Rectal smooth muscle tissue (tissue), 1 donor: ENCODE data around the gene CYP2E1.
"Not testable (repeated sequence)": the region's sequence is repeated elsewhere in the genome, so short reads cannot be mapped to it uniquely, and the experiment has no call there.

ENCODE experiments used
- H3K27ac ChIP-seq: one replicate; pipeline ENCODE4 v1.7.0; 2013; ENCODE audit warnings: low read depth, low read length, inconsistent platforms
- H3K27me3 ChIP-seq: one replicate; pipeline ENCODE4 v1.7.0; 2013; ENCODE audit warnings: low read length; ENCODE audit not compliant: control insufficient read depth, insufficient read depth
- H3K36me3 ChIP-seq: one replicate; pipeline ENCODE4 v1.7.0; 2013; ENCODE audit warnings: low read length; ENCODE audit not compliant: control insufficient read depth, insufficient read depth
- H3K4me1 ChIP-seq: one replicate; pipeline ENCODE4 v1.7.0; 2013; ENCODE audit warnings: low read length; ENCODE audit not compliant: control insufficient read depth, insufficient read depth
- H3K4me3 ChIP-seq: one replicate; pipeline ENCODE4 v1.7.0; 2013; ENCODE audit warnings: low read length
- H3K9ac ChIP-seq: one replicate; pipeline ENCODE4 v1.7.0; 2013; ENCODE audit warnings: low read length

Gene CYP2E1

DNA sequence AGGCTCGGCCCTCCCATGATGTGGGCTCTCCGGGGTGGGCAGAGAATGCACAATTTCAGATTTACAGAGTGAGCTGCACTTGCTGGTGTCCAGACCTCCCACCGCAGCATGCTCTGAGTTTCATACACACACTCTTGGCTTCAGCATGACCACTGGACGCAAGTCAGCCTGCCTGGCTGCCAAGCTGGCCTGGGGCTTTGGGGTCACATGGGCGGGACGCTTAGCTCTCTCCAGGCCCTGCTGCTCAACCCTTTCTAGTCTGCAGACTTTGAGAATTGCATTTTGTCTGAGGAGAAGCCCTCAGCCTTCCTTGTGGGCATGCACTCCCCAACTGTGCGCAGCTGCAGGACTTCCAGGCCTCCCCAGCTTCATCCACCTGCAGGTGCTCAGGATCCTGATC, 5.7 kb downstream of the CYP2E1 start:
- peaks cover 4% of the 10 kb centered on the region for H3K27me3 ChIP-seq
- no peaks in the 10 kb centered on the region for H3K4me1 ChIP-seq

DNA sequence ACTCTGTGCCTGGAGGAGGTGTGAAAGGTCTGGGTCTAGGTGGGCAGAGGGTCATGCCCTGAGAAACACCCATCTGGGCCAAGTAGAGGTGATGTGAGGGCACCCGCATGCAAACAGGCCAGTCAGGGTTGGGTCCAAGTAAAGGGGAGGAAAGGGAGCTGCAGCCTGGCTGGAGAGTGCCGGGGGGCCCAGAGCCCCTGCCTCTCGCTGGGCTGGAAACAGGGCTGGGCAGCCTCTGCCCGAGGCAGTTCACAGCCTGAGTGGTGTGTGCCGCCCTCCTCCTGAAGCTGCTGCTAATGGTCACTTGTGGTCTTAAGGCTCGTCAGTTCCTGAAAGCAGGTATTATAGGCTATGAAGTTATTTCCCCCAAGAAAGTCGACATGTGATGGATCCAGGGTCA, 7.3 kb downstream of the CYP2E1 start:
- Histone ChIP-seq H3K4me3 (no peak overlapping the region), H3K27ac (no peak overlapping the region), H3K4me1 (no peaks in the 10 kb centered on the region), H3K36me3 (no peaks in the 10 kb centered on the region), H3K9ac (no peak overlapping the region), H3K27me3 (peaks cover 4% of the 10 kb centered on the region)

More for the DNA sequence above, 5.7 kb downstream of the CYP2E1 start:
- no peak overlapping the region for H3K4me3 ChIP-seq
- H3K9ac ChIP-seq = no peak overlapping the region
- H3K36me3 ChIP-seq = no peaks in the 10 kb centered on the region
- H3K27ac ChIP-seq = no peak overlapping the region

DNA sequence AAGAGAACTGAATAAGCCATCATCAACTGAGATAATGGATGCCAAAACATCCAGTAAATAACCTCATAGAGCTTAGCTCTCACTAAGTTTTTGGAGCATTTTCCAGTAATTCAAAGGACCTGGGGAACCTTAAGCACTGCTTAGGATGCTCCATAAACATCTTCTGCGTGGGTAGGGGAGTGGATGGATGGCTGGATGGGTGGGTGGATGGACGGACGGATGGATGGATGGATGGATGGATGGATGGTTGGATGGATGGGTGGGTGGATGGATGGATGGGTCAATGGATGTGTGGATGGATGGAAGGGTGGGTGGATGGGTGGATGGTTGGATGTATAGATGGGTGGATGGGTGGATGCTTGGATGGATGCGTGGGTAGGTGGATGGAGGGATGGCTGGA, 9.0 kb downstream of the CYP2E1 start:
- Histone ChIP-seq H3K36me3 (no peaks in the 10 kb centered on the region), H3K4me3 (no peak overlapping the region), H3K27ac (no peak overlapping the region), H3K27me3 (no peaks in the 10 kb centered on the region), H3K4me1 (no peaks in the 10 kb centered on the region), H3K9ac (no peak overlapping the region)

DNA sequence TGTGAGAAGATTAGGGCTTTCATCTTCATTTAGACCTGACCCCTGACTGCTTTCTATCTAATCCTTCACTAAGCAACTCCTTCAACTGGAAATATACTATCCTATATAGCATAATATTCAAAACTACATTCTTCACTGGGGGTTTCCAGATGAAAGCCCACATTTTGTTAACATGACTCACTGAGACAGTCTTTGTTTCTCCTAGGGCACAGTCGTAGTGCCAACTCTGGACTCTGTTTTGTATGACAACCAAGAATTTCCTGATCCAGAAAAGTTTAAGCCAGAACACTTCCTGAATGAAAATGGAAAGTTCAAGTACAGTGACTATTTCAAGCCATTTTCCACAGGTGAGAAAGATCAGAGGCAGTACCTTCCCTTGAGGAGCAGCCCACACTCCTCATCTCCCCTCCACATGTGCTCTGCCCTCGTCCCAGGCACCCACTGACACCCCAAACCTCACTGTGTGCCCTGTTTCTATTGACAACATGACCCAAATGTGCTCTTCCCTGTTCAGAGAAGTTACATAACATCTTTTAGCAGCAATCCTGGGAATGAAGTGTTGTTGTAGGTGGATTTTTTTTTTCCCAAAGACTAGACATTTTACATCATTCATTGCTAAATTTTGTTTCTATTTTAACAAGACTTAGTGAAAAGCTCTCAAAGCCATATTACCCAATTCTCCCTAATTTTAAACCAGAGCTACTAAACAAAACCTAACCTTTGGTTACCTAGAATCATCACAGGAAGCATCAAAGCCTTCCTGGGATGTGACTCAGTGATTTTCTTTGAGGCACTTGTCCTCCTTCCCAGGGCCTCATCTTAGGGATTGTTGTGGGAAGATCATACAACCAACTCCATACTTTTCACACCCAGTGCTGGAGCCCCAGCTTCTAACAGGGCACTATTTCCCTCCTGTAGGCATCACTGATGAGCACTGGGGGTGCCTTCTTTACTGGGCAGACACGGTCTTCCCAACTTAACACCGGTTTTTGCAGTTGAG, 10.7 kb downstream of the CYP2E1 start:
- Histone ChIP-seq H3K4me1 (no peaks in the 10 kb centered on the region), H3K36me3 (no peaks in the 10 kb centered on the region), H3K4me3 (no peak overlapping the region), H3K27me3 (no peaks in the 10 kb centered on the region), H3K9ac (no peak overlapping the region), H3K27ac (no peak overlapping the region)

DNA sequence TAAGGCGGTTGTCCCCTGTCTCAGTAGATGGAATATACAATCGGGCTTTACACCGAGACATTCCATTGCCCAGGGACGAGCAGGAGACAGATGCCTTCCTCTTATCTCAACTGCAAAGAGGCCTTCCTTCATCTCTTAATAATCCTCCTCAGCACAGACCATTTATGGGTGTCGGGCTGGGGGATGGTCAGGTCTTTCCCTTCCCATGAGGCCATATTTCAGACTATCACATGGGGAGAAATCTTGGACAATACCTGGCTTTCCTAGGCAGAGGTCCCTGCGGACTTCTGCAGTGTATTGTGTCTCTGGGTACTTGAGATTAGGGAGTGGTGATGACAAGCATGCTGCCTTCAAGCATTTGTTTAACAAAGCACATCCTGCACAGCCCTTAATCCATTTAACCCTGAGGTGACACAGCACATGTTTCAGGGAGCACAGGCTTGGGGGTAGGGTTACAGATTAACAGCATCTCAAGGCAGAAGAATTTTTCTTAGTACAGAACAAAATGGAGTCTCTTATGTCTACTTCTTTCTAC, 14.3 kb downstream of the CYP2E1 start:
- not testable (repeated sequence) for H3K9ac ChIP-seq

DNA sequence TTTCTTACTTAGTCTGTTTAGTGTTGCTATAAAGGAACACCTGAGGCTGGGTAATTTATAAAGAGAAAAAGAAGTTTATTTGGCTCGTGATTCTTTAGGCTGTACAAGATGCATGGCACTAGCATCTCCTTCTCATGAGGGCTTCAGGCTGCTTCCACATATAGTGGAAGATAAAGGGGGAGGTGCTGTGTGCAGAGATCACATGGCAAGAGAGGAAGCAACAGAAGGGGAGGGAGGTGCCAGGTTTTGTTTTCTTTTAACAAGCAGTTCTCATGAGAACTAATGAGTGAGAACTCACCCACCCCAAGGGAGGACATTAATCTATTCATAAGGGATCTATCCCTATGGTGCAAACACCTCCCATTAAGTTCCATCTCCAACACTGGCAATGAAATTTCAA, 17.3 kb downstream of the CYP2E1 start:
- Histone ChIP-seq H3K27ac (no peak overlapping the region), H3K4me3 (no peak overlapping the region), H3K9ac (no peak overlapping the region), H3K36me3 (no peaks in the 10 kb centered on the region), H3K27me3 (no peaks in the 10 kb centered on the region), H3K4me1 (no peaks in the 10 kb centered on the region)

More for the DNA sequence above, 14.3 kb downstream of the CYP2E1 start:
- not testable (repeated sequence) for H3K4me1 ChIP-seq, H3K4me3 ChIP-seq, H3K27me3 ChIP-seq, H3K36me3 ChIP-seq, H3K27ac ChIP-seq

DNA sequence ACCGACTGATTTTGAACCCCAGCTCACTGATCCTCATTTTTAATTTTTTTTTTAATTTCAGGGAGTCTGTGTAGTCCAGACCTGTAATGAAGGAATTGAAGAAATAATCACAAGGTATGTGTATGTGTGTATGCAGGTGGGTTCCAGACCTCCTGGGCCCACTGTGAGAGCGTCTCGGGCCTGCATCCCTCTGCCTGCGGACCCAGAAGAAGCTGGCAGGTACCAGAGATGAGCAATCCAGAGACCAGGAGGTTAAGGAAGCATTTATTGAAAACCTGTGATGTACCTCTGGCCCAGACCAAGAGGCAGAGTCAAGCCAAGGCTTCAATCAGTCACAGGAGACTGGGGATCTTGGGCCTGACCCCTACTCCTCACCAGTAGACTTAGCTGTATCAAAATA, 27.4 kb downstream of the CYP2E1 start:
- no peak overlapping the region for H3K27ac ChIP-seq
- H3K9ac ChIP-seq = no peak overlapping the region
- H3K4me3 ChIP-seq = no peak overlapping the region
- no peaks in the 10 kb centered on the region for H3K4me1 ChIP-seq
- no peaks in the 10 kb centered on the region for H3K36me3 ChIP-seq
- H3K27me3 ChIP-seq = no peaks in the 10 kb centered on the region

DNA sequence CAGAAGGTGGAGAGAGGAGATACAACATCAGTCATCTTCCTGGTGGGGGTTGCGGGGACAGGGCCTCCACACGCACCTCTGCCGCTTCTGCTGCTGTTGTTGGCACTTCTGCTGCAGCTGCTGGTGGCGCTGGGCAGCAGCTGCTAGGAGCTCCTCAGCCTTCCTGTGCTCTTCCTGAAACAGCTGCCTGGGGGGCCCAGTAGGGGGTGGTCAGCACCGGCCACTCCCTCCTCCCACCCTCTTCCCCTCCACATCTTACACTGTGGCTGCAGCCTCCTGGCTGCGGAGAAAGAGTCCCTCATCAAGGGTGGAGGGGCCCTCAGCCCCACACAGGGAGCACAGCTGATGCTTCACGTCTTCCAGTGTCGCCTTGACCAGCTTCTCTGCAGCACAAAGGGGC, 28.4 kb downstream of the CYP2E1 start:
- Histone ChIP-seq H3K27ac (no peak overlapping the region), H3K27me3 (no peaks in the 10 kb centered on the region), H3K36me3 (no peaks in the 10 kb centered on the region), H3K4me1 (no peaks in the 10 kb centered on the region), H3K4me3 (no peak overlapping the region), H3K9ac (no peak overlapping the region)

DNA sequence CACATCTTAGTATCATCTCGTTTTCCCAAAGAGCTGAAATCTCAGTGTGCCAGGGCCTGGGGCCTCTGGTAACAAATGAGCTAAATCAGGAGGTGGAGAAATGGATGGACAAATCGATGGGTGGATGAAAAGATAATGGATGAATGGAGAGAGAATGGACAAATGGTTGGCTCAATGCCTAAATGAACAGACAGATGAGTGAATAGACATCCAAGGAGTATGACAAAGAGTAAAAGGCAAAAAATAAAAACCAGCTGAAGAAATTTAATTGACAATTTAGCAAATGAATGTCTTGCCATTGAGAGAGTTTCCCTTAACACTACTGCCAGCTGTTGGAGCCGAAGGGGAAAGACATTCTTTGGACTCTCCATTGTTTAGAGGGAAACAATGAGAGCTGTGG, 30.2 kb downstream of the CYP2E1 start:
- Histone ChIP-seq H3K27ac (no peak overlapping the region), H3K27me3 (no peaks in the 10 kb centered on the region), H3K4me3 (no peak overlapping the region), H3K9ac (no peak overlapping the region), H3K36me3 (no peaks in the 10 kb centered on the region), H3K4me1 (no peaks in the 10 kb centered on the region)

DNA sequence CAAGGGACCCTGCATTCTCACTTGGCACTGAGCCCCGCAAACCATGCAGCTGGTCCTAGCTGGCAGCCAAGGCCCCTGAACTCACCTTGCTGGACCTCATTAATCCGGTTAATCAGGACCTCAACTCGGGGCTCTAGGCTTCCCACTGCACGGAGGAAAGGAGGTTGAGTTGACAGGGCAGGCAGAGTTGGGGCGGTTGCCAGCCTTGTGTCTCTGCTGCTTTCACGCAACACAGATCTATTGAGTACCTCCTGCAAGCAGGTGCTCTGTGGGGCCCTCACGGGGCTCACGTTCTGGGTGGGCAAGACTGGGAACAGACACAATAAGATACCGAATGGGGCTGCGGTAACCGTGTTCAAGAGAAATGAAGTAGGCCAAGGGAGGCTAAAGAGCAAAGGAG, 32.1 kb downstream of the CYP2E1 start:
- Histone ChIP-seq H3K4me1 (no peaks in the 10 kb centered on the region), H3K27me3 (no peaks in the 10 kb centered on the region), H3K4me3 (no peak overlapping the region), H3K27ac (no peak overlapping the region), H3K36me3 (no peaks in the 10 kb centered on the region), H3K9ac (no peak overlapping the region)

DNA sequence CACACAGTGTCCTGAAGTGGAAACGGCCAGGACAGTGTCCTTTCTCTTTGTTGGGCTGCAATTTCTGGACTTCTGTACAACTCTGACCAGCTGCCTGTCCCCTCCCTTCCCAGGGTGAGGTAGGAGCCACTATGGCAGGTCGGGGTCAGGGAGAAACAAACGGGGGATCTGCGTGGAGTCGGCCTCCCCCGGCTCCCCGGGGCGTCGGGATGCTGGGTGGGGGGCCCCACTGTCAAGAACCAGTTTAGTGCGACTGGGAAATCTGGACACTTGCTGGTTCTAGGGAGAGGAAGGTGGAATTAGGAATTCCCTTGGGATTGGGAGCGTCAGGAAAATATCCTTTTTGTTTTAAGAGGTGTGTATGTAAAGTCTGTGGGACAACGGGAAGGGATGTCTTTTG, 37.7 kb downstream of the CYP2E1 start:
- Histone ChIP-seq H3K36me3 (no peaks in the 10 kb centered on the region), H3K27ac (no peak overlapping the region), H3K4me1 (no peaks in the 10 kb centered on the region), H3K4me3 (no peak overlapping the region), H3K27me3 (no peaks in the 10 kb centered on the region), H3K9ac (no peak overlapping the region)

DNA sequence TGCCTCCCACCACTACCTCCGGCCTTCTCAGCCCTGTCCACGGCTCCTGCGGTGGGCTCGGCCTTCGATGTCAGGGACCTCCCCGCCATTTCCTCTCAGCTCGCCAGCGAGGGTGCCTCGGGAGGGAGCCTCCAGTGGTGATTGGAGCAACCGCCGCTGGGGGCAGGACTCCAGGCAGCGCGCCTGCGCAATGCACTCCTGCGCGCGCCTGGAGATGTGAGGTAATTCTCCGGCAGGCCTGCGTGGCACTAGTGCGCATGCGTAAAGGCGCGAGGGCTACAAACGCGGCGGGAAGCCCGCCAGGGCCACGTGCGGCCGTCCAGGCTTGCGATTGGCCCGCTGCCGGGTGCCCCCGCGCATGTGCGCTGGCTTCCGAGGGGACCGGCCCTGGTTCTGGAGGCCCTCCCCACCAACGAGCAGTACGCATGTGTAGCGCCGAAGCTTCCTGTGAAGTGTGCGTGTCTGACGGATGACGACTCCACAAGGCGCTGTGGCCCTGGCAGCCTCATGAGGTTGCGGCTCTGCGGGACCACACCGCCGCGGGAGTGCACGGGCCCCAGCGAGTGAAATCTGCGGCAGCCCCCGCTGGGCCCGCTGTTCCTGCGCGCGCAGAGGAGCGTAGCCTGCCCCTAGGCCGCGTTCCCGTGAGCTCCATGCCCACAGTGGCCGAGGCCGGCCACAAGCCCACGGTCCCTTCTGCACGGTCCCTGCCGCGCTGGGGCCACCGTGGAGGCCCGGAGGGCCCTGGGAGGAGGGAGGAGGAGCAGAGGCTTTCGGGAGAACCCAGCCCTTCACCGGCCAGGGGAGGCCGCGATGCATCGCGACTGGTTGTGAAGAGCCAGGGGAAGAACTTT, 38.5 kb downstream of the CYP2E1 start, which contains the start of gene SYCE1:
Gene SYCE1 (minus strand): TSS at position 143 of the 854 bp plus-strand sequence. CDS start 54 bp downstream, at position 89.
- Histone ChIP-seq H3K27ac (no peak within 1 kb of the TSS), H3K4me1 (no peaks in the 10 kb centered on the region), H3K4me3 (no peak within 1 kb of the TSS), H3K9ac (no peak within 1 kb of the TSS), H3K36me3 (no peaks in the 10 kb centered on the region), H3K27me3 (no peaks in the 10 kb centered on the region)
